H1 (cell line): ENCODE measurements around the gene CAMTA1. TPM values are rescaled to one million over a fixed set of nuclear protein-coding genes. Genes with fewer than 3 reads are reported as not detected.

Source experiments
- CTCF ChIA-PET: fragments of 300-600 bp; sonication (Branson Sonifier 250); formaldehyde crosslinking; loops from one replicate; lab custom pipeline; 2021; ENCODE audit not compliant: partially characterized antibody; lab: Charles Lee
- POLR2A ChIA-PET: fragments of 300-600 bp; sonication (Branson Sonifier 250); formaldehyde crosslinking; loops from one replicate; lab custom pipeline; 2021; ENCODE audit warnings: inconsistent platforms; ENCODE audit not compliant: partially characterized antibody; lab: Charles Lee
- DNase-seq, 2 experiments: peaks; one replicate each; pipeline versions ENCODE4 v3.0.0 to v3.0.0-alpha.2; 2010 to 2022; ENCODE audit warnings: low spot score in 2 of 2, low read depth in 1 of 2, mixed read lengths in 1 of 2
- FAIRE-seq: peaks from 2 replicates; lab custom pipeline; 2011; peaks lifted over from hg19 to GRCh38; lab: Jason Lieb, UNC
- H2AFZ ChIP-seq: 2 replicates; pipeline ENCODE4 v1.8.1; 2012; ENCODE audit warnings: low read length, inconsistent platforms
- H2AK5ac ChIP-seq: 2 replicates; pipeline ENCODE4 v1.6.1; 2013; ENCODE audit warnings: low read depth, low read length
- H2BK120ac ChIP-seq: replicated peaks from 2 replicates; pipeline ENCODE3; 2013; ENCODE audit warnings: low read depth, low read length, inconsistent platforms
- H2BK12ac ChIP-seq: 2 replicates; pipeline ENCODE4 v1.6.1; 2013; ENCODE audit warnings: low read depth, low read length
- H2BK15ac ChIP-seq: 2 replicates; pipeline ENCODE4 v1.6.1; 2013; ENCODE audit warnings: low read length
- H2BK20ac ChIP-seq: 2 replicates; pipeline ENCODE4 v1.6.1; 2013; ENCODE audit warnings: low read length
- H2BK5ac ChIP-seq: 2 replicates; pipeline ENCODE4 v1.6.1; 2013; ENCODE audit warnings: low read depth, low read length
- H3K14ac ChIP-seq: 2 replicates; pipeline ENCODE4 v1.6.1; 2013; ENCODE audit warnings: inconsistent platforms; ENCODE audit not compliant: insufficient read length
- H3K18ac ChIP-seq: 2 replicates; pipeline ENCODE4 v1.6.1; 2013; ENCODE audit warnings: low read length; ENCODE audit errors: extremely low read depth
- H3K23ac ChIP-seq: 2 replicates; pipeline ENCODE4 v1.6.1; 2013; ENCODE audit warnings: inconsistent platforms; ENCODE audit not compliant: insufficient read length
- H3K23me2 ChIP-seq: 2 replicates; pipeline ENCODE4 v1.6.1; 2013; ENCODE audit warnings: low read depth, low read length
- H3K27ac ChIP-seq: 2 replicates; pipeline ENCODE4 v1.6.1; 2011; ENCODE audit warnings: low read depth, low read length, inconsistent platforms
- H3K27me3 ChIP-seq, 4 experiments: replicated peaks in 1 of 4; 1 replicate in 1 of 4; 2 replicates in 3 of 4; pipeline versions ENCODE4 v1.6.1 to v1.8.1; 2011 to 2013; ENCODE audit warnings: low read length in 3 of 4, mild to moderate bottlenecking in 3 of 4, inconsistent platforms in 2 of 4, mixed read lengths in 2 of 4, moderate library complexity in 1 of 4; ENCODE audit not compliant: control insufficient read depth in 3 of 4, insufficient read depth in 3 of 4; ENCODE audit errors: extremely low read depth in 1 of 4
- H3K36me3 ChIP-seq, 4 experiments: 2 replicates each; pipeline versions ENCODE4 v1.6.1 to v1.8.1; 2011 to 2013; ENCODE audit warnings: mild to moderate bottlenecking in 4 of 4, low read length in 3 of 4, moderate library complexity in 2 of 4, control low read depth in 1 of 4, inconsistent platforms in 1 of 4; ENCODE audit not compliant: insufficient read depth in 4 of 4, control insufficient read depth in 2 of 4
- H3K4ac ChIP-seq: replicated peaks from 2 replicates; pipeline ENCODE3; 2013; ENCODE audit warnings: low read length, low read depth, mixed read lengths, inconsistent platforms; ENCODE audit not compliant: insufficient read length
- H3K4me1 ChIP-seq, 4 experiments: replicated peaks in 1 of 4; 1 replicate in 1 of 4; 2 replicates in 3 of 4; pipeline versions ENCODE4 v1.6.1 to v1.8.1; 2011 to 2013; ENCODE audit warnings: low read length in 3 of 4, inconsistent platforms in 2 of 4, mixed read lengths in 1 of 4; ENCODE audit not compliant: insufficient read depth in 4 of 4, control insufficient read depth in 3 of 4
- H3K4me2 ChIP-seq, 2 experiments: 2 replicates each; pipeline versions ENCODE4 v1.6.1 to v1.8.1; 2011 to 2013; ENCODE audit warnings: low read depth in 2 of 2, low read length in 2 of 2, control low read depth in 1 of 2, inconsistent platforms in 1 of 2, mild to moderate bottlenecking in 1 of 2; ENCODE audit not compliant: insufficient read depth in 1 of 2
- H3K4me3 ChIP-seq, 4 experiments: fragments of 200-600, 300-600 bp in 1 of 4; sonication (generic), shearing (Covaris generic), sonication (Bioruptor Twin) in 1 of 4; 2 replicates each; pipeline versions ENCODE4 v1.5.1 to v1.8.1; 2011 to 2016; ENCODE audit warnings: low read length in 4 of 4, low read depth in 3 of 4, control low read depth in 2 of 4, inconsistent platforms in 2 of 4, mild to moderate bottlenecking in 2 of 4, mixed read lengths in 1 of 4, moderate library complexity in 1 of 4; ENCODE audit not compliant: insufficient read depth in 2 of 4; ENCODE audit errors: extremely low read depth in 1 of 4
- H3K56ac ChIP-seq: replicated peaks from 2 replicates; pipeline ENCODE3; 2013; ENCODE audit warnings: low read depth, mild to moderate bottlenecking, mixed read lengths, low read length, inconsistent platforms; ENCODE audit not compliant: insufficient read length
- H3K79me1 ChIP-seq: 2 replicates; pipeline ENCODE4 v1.6.1; 2013; ENCODE audit warnings: low read depth, low read length, control low read depth
- H3K79me2 ChIP-seq, 2 experiments: 2 replicates each; pipeline versions ENCODE4 v1.6.1 to v1.8.1; 2012 to 2013; ENCODE audit warnings: low read length in 2 of 2, mild to moderate bottlenecking in 2 of 2, inconsistent platforms in 1 of 2; ENCODE audit not compliant: insufficient read depth in 2 of 2, control insufficient read depth in 1 of 2
- H3K9ac ChIP-seq, 4 experiments: replicated peaks in 1 of 4; 1 replicate in 1 of 4; 2 replicates in 3 of 4; pipeline versions ENCODE4 v1.6.1 to v1.8.1; 2011 to 2013; ENCODE audit warnings: low read depth in 3 of 4, low read length in 3 of 4, control low read depth in 2 of 4, mild to moderate bottlenecking in 2 of 4, moderate library complexity in 2 of 4, inconsistent platforms in 1 of 4; ENCODE audit errors: extremely low read depth in 1 of 4
- H3K9me3 ChIP-seq, 2 experiments: 2 replicates each; pipeline versions ENCODE4 v1.6.1 to v1.8.1; 2012 to 2013; ENCODE audit warnings: mild to moderate bottlenecking in 2 of 2, moderate library complexity in 2 of 2, control low read depth in 1 of 2, inconsistent platforms in 1 of 2, low read depth in 1 of 2, low read length in 1 of 2, mixed read lengths in 1 of 2; ENCODE audit not compliant: insufficient read depth in 2 of 2
- H4K20me1 ChIP-seq, 2 experiments: replicated peaks in 1 of 2; 2 replicates each; pipeline versions ENCODE3 to v1.8.1; 2011 to 2013; ENCODE audit warnings: inconsistent platforms in 2 of 2, low read length in 2 of 2, mild to moderate bottlenecking in 1 of 2; ENCODE audit not compliant: insufficient read depth in 2 of 2, control insufficient read depth in 1 of 2
- H4K5ac ChIP-seq: 2 replicates; pipeline ENCODE4 v1.6.1; 2013; ENCODE audit warnings: low read length, low read depth, mixed read lengths, inconsistent platforms; ENCODE audit not compliant: insufficient read length
- H4K8ac ChIP-seq: 2 replicates; pipeline ENCODE4 v1.8.0; 2013; ENCODE audit warnings: mild to moderate bottlenecking, moderate library complexity, low read length, inconsistent platforms; ENCODE audit not compliant: insufficient read depth; ENCODE audit errors: extremely low read depth
- H4K91ac ChIP-seq: replicated peaks from 2 replicates; pipeline ENCODE3; 2013; ENCODE audit warnings: low read length, mixed read lengths, inconsistent platforms; ENCODE audit not compliant: insufficient read length
- CHD1 ChIP-seq: IDR thresholded peaks from 2 replicates; pipeline ENCODE4 v1.6.1; 2012; ENCODE audit warnings: low read depth, low read length, improper control_type of control experiment
- EP300 ChIP-seq, 2 experiments: IDR thresholded peaks; 1 replicate in 1 of 2; 2 replicates in 1 of 2; pipeline ENCODE4 v1.6.1; 2011 to 2012; ENCODE audit warnings: low read depth in 2 of 2, low read length in 2 of 2, mild to moderate bottlenecking in 2 of 2, borderline replicate concordance in 1 of 2, inconsistent platforms in 1 of 2, moderate library complexity in 1 of 2
- MAX ChIP-seq: IDR thresholded peaks from 2 replicates; pipeline ENCODE4 v1.6.1; 2012; ENCODE audit warnings: inconsistent platforms
- NRF1 ChIP-seq: IDR thresholded peaks from 2 replicates; pipeline ENCODE4 v1.6.1; 2011; ENCODE audit warnings: mild to moderate bottlenecking, low read depth, low read length, improper control_type of control experiment
- WGBS, 2 experiments: shearing (Covaris generic) in 1 of 2; methylation state at CpG; one replicate each; pipeline versions ENCODE4 v1.1.6 to v1.1.7; 2013 to 2015; ENCODE audit warnings: low lambda C conversion rate in 2 of 2, mixed read lengths in 2 of 2, inconsistent platforms in 1 of 2, low coverage in 1 of 2, missing lambda C conversion rate in 1 of 2; ENCODE audit not compliant: insufficient replicate concordance in 2 of 2, insufficient coverage in 1 of 2, insufficient read length in 1 of 2; ENCODE audit errors: extremely low coverage in 1 of 2, missing lambda C conversion rate in 1 of 2; 5-methylcytosine and 5-hydroxymethylcytosine counted together
- polyA plus RNA-seq, 7 experiments: library from polyadenylated mRNA; depleted of rRNA in 3 of 7; stranded (reverse) in 5 of 7; unstranded in 2 of 7; fragments of >200 nt in 5 of 7; fragments of 200-250 nt in 2 of 7; gene quantifications; 1 replicate in 5 of 7; 2 replicates in 1 of 7; 4 replicates in 1 of 7; pipeline versions ENCODE4 v1.2.1 to v1.2.3, GENCODE V29; 2011 to 2013; ENCODE audit warnings: missing spikeins in 2 of 7, mixed read lengths in 2 of 7
- total RNA-seq: library from RNA; stranded (reverse); fragmentation: NEBNext Ultra II Directional; extraction: Animal tissue kit (Norgen Biotek cat#: 25700); gene quantifications from 2 replicates; pipeline ENCODE4 v1.2.1, GENCODE V29; 2021

Gene CAMTA1
- total and polyA plus RNA-seq, 2 of the 8 experiments (the other 6 are each of a cell fraction or from before 2014, with no cell fraction given): 65.0 to 119 TPM

- Histone ChIP-seq H3K23ac (no peak overlapping the region), H3K79me1 (no peaks in the 10 kb centered on the region), H3K4ac (no peak overlapping the region), H2BK20ac (no peak overlapping the region), H2BK5ac (no peak overlapping the region), H3K36me3 (no peaks in the 10 kb centered on the region), H2BK15ac (no peak overlapping the region), H4K5ac (no peak overlapping the region), H3K56ac (no peak overlapping the region), H3K4me2 (no peak overlapping the region), H2BK12ac (no peak overlapping the region), H2AFZ (no peak overlapping the region), H4K20me1 (peaks cover 0 to 1% of the 10 kb centered on the region in 2 experiments), H3K14ac (no peak overlapping the region), H3K18ac (no peak overlapping the region), H2BK120ac (no peak overlapping the region), H3K23me2 (no peaks in the 10 kb centered on the region), H4K8ac (no peak overlapping the region), H3K9me3 (no peaks in the 10 kb centered on the region), H3K27ac (no peak overlapping the region), H4K91ac (no peak overlapping the region), H3K27me3 (no peaks in the 10 kb centered on the region), H3K9ac (no peak overlapping the region), H3K4me1 (peaks cover 0 to 4% (median 0%) of the 10 kb centered on the region in 4 experiments; a peak in 1 of 7 replicates), H3K79me2 (no peaks in the 10 kb centered on the region), H3K4me3 (no peak overlapping the region), H2AK5ac (no peak overlapping the region)
- no peak for TF ChIP-seq MAX
- TF ChIP-seq NRF1: no peak
- TF ChIP-seq EP300 (IDR thresholded peaks at IDR 0.05; ENCODE audit: borderline replicate concordance in 1 of 2, low read depth in 2 of 2, low read length in 2 of 2): no peak
- no peak for TF ChIP-seq CHD1
- WGBS, 2 experiments: 83% methylated on average over 6 of the region's 6 CpGs; no CpG with 5 or more reads in 1 of the 2 experiments
- FAIRE-seq (no peak), DNase-seq (no peak)
- ChIA-PET CTCF (interaction anchor here (0.7 to 9.2 kb wide), 7 partner anchors 10 to 200 kb away, joined by 3 to 78 read pairs (median 4); no protein-coding TSS in a partner anchor), POLR2A (no interaction called here)
Measured at GRCh38 chr1:7485826-7486225, 700.6 kb downstream of the CAMTA1 start.
